PC-9 (cell line): Measurements from ENCODE around the gene RETN.

Source experiments
- CTCF ChIP-seq: fragments of 200-600 bp; sonication (generic); conservative IDR thresholded peaks from 2 replicates; pipeline ENCODE4 v1.6.1; 2017; ENCODE audit warnings: mixed run types, antibody characterized with exemption, mild to moderate bottlenecking, moderate library complexity
- EZH2 ChIP-seq: fragments of 200-600 bp; sonication (generic); IDR thresholded peaks from 2 replicates; pipeline ENCODE4 v1.8.0; 2017; ENCODE audit warnings: antibody characterized with exemption, low read depth

- TF ChIP-seq CTCF (no peak), EZH2 (no peak)
Observed at GRCh38 chr19:7701654-7702457, 33.0 kb downstream of the RETN start, which contains the start of gene FCER2.
